SHP77 (cell line): ENCODE results near the gene PACSIN2.
"Not testable (repeated sequence)": the region's sequence is repeated elsewhere in the genome, so short reads cannot be mapped to it uniquely, and the experiment has no call there.

Experiments
- DNase-seq, 2 experiments: peaks; one replicate each; lab custom pipeline; 2025; lab: John Stamatoyannopoulos, UW

The PACSIN2 gene

GRCh38 chr22:42992092-42992491 lies 22.9 kb downstream of the PACSIN2 start:
- no peak for DNase-seq

GRCh38 chr22:42991010-42991651 lies 23.8 kb downstream of the PACSIN2 start:
- DNase-seq: no peak

- DNase-seq: no peak
These were observed 24.7 kb downstream of the PACSIN2 start for GRCh38 chr22:42990131-42990838.

- no peak for DNase-seq
These were observed 28.8 kb downstream of the PACSIN2 start for GRCh38 chr22:42986115-42986514.

GRCh38 chr22:42985531-42985905 lies 29.4 kb downstream of the PACSIN2 start:
- no peak for DNase-seq

- no peak for DNase-seq
These were observed 30.0 kb downstream of the PACSIN2 start for GRCh38 chr22:42984814-42985530.

- DNase-seq: no peak
These were observed 30.6 kb downstream of the PACSIN2 start for GRCh38 chr22:42984397-42984796.

- no peak for DNase-seq
These were observed 31.5 kb downstream of the PACSIN2 start for GRCh38 chr22:42983470-42983869.

GRCh38 chr22:42979606-42980005 lies 35.3 kb downstream of the PACSIN2 start:
- no peak for DNase-seq

- DNase-seq: no peak
These were observed 36.4 kb downstream of the PACSIN2 start for GRCh38 chr22:42978453-42979103.

GRCh38 chr22:42977569-42977968 lies 37.4 kb downstream of the PACSIN2 start:
- DNase-seq: no peak

GRCh38 chr22:42976217-42976933 lies 38.6 kb downstream of the PACSIN2 start:
- no peak for DNase-seq

GRCh38 chr22:42974223-42974622 lies 40.7 kb downstream of the PACSIN2 start:
- no peak for DNase-seq

GRCh38 chr22:42973536-42973881 lies 41.4 kb downstream of the PACSIN2 start:
- no peak for DNase-seq

- DNase-seq: no peak
These were observed 42.1 kb downstream of the PACSIN2 start for GRCh38 chr22:42972649-42973535.

- DNase-seq: not testable (repeated sequence)
These were observed 43.5 kb downstream of the PACSIN2 start for GRCh38 chr22:42971473-42971860.

- no peak for DNase-seq
These were observed 44.9 kb downstream of the PACSIN2 start for GRCh38 chr22:42970029-42970428.

GRCh38 chr22:42969348-42969975 lies 45.5 kb downstream of the PACSIN2 start:
- no peak for DNase-seq

- DNase-seq: no peak
These were observed 47.0 kb downstream of the PACSIN2 start for GRCh38 chr22:42967933-42968332.

GRCh38 chr22:42967005-42967404 lies 47.9 kb downstream of the PACSIN2 start:
- DNase-seq: no peak

GRCh38 chr22:42966497-42966896 lies 48.5 kb downstream of the PACSIN2 start:
- no peak for DNase-seq
